ENCODE data around the gene TRAPPC3L. TPM values are rescaled to one million over a fixed set of nuclear protein-coding genes. Genes with fewer than 3 reads are reported as not detected.

Gene TRAPPC3L
- polyA plus RNA-seq, 2 of the 4 experiments (the other 2 are of a cell fraction): not detected

GRCh38 chr6:116547358-116547757 lies 1.9 kb upstream of the TRAPPC3L start:
- no peak for DNase-seq (ENCODE audit: low read depth in 1 of 2, low spot score in 1 of 2)
- WGBS (ENCODE audit: missing lambda C conversion rate): 77% methylated on average over 6 of the region's 6 CpGs
- Histone ChIP-seq H3K4me3 (no peak overlapping the region), H3K9me3 (no peaks in the 10 kb centered on the region), H3K4me2 (no peak overlapping the region), H3K27ac (no peak overlapping the region), H3K4me1 (no peaks in the 10 kb centered on the region)
- ChIA-PET CTCF (no interaction called here), POLR2A (no interaction called here)
- ATAC-seq: no peak
- TF ChIP-seq FOSL2 (IDR thresholded peaks at IDR 0.05) (no peak), FOSL2 (CRISPR knock-in tag; IDR thresholded peaks at IDR 0.05) (no peak), ZC3H11A (IDR thresholded peaks at IDR 0.05) (no peak), ATOH8 (CRISPR knock-in tag; IDR thresholded peaks at IDR 0.05; ENCODE audit: low read depth) (no peak), HDAC2 (IDR thresholded peaks at IDR 0.05) (no peak)
- no peak for FAIRE-seq

DNA sequence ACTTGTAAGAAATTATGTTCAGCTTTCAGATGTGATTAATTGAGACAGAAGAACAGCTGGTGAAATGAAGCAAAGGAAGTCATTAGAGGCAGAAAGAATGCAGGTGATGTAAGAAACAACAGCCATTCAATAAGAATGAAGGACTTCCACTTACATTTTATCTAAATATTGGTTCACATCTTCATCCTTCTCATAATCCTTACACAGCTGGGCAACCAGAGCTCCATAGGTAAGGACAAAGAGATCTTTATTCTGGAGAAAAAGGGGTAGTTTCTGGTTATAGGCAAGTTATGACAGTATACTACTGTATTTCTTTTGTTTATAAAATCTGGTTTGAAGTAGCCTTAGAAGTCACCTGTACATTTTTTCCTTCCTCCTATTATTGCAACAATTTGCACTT lies 2.3 kb downstream of the TRAPPC3L start:
- FAIRE-seq: no peak
- H3K27ac ChIP-seq: no peak overlapping the region
- H3K4me1 ChIP-seq: no peaks in the 10 kb centered on the region
- ATAC-seq: no peak
- ChIA-PET POLR2A (no interaction called here), CTCF (interaction anchor here (1.9 kb wide), 1 partner anchor 18 kb away, joined by 5 read pairs; no protein-coding TSS in a partner anchor)
- H3K4me2 ChIP-seq: no peak overlapping the region
- H3K9me3 ChIP-seq: no peaks in the 10 kb centered on the region
- H3K4me3 ChIP-seq: no peak overlapping the region
- TF ChIP-seq CBX8 (IDR thresholded peaks at IDR 0.05) (no peak), RARB (CRISPR knock-in tag; IDR thresholded peaks at IDR 0.05) (no peak), ZSCAN20 (CRISPR knock-in tag; IDR thresholded peaks at IDR 0.05) (no peak), USF2 (IDR thresholded peaks at IDR 0.05) (no peak), BHLHE40 (IDR thresholded peaks at IDR 0.05; ENCODE audit: low read depth, low read length) (no peak), EP300 (IDR thresholded peaks at IDR 0.05) (no peak), HEYL (CRISPR knock-in tag; IDR thresholded peaks at IDR 0.05) (no peak)
- DNase-seq (ENCODE audit: low read depth in 1 of 2, low spot score in 1 of 2): no peak

DNA sequence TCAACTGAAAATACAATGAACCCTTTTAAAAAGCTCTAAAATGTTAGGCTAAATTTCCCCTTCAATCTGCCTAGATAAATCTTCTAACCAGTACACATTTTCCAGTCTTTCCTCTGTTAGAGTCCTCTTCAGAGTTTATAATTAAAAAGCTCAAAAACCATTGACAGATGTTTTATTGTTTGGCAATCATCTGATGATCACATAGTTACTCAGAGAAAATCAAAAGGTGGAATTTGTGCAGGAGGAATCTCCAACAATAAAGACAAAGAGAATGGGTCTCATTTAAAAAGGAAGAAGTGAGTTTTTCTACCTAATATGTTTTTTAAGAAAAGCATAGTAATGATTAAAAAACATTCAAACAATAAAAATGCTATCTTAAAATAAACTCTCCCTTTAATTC lies 3.1 kb downstream of the TRAPPC3L start:
- no peak for ATAC-seq
- DNase-seq (ENCODE audit: low read depth in 1 of 2, low spot score in 1 of 2): no peak
- POLR2A ChIA-PET: interaction anchor here (1.4 kb wide), 1 partner anchor 29 kb away, joined by 3 read pairs; the partner anchor contains the start of gene RWDD1
- Histone ChIP-seq H3K4me2 (no peak overlapping the region), H3K4me3 (no peak overlapping the region), H3K4me1 (no peaks in the 10 kb centered on the region), H3K9me3 (no peaks in the 10 kb centered on the region), H3K27ac (no peak overlapping the region)
- FAIRE-seq: no peak
- CTCF ChIA-PET: interaction anchor here (2.5 kb wide), 1 partner anchor 18 kb away, joined by 12 read pairs; no protein-coding TSS in a partner anchor
- TF ChIP-seq HMGXB4 (CRISPR knock-in tag; IDR thresholded peaks at IDR 0.05; ENCODE audit: borderline replicate concordance): no peak
- TF ChIP-seq BHLHE40 (IDR thresholded peaks at IDR 0.05; ENCODE audit: low read depth, low read length): no peak
- TF ChIP-seq KDM1A (IDR thresholded peaks at IDR 0.05; ENCODE audit: low read depth): no peak
- TF ChIP-seq CBX8 (IDR thresholded peaks at IDR 0.05): no peak
- TF ChIP-seq TFCP2L1 (CRISPR knock-in tag; IDR thresholded peaks at IDR 0.05): no peak
- TF ChIP-seq NR3C1 (IDR thresholded peaks at IDR 0.05): no peak
- TF ChIP-seq RAD21 (conservative IDR thresholded peaks at IDR 0.05 in 1 of 2, IDR thresholded peaks at IDR 0.05 in 1 of 2): no peak
- TF ChIP-seq EHMT2 (IDR thresholded peaks at IDR 0.05; ENCODE audit: low read depth): no peak
- TF ChIP-seq GATA3 (IDR thresholded peaks at IDR 0.05; ENCODE audit: borderline replicate concordance): no peak
- TF ChIP-seq EHF (CRISPR knock-in tag; IDR thresholded peaks at IDR 0.05): no peak
- TF ChIP-seq RFX5 (IDR thresholded peaks at IDR 0.05): no peak
- TF ChIP-seq CEBPB (IDR thresholded peaks at IDR 0.05): no peak
- TF ChIP-seq EP300 (IDR thresholded peaks at IDR 0.05): no peak
- TF ChIP-seq, protein P1, sequence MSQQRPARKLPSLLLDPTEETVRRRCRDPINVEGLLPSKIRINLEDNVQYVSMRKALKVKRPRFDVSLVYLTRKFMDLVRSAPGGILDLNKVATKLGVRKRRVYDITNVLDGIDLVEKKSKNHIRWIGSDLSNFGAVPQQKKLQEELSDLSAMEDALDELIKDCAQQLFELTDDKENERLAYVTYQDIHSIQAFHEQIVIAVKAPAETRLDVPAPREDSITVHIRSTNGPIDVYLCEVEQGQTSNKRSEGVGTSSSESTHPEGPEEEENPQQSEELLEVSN (IDR thresholded peaks at IDR 0.05; ENCODE audit: borderline replicate concordance, low read depth): no peak
- TF ChIP-seq SMC3 (IDR thresholded peaks at IDR 0.05): no peak

Data from A549 (cell line).